Nephron progenitor cell (in vitro differentiated cells): ENCODE results near the gene BMF.

Source experiments
- DNase-seq: peaks from one replicate; pipeline ENCODE4 v3.0.0; 2021
- H3K27ac Mint-ChIP-seq: 2 replicates; pipeline ENCODE4 v1.8.0; 2021; ENCODE audit warnings: mild to moderate bottlenecking, moderate library complexity, mixed read lengths
- H3K27me3 Mint-ChIP-seq: 2 replicates; pipeline ENCODE4 v1.8.0; 2021; ENCODE audit warnings: mild to moderate bottlenecking, low read depth, mixed read lengths; ENCODE audit not compliant: poor library complexity
- H3K36me3 Mint-ChIP-seq: 2 replicates; pipeline ENCODE4 v1.8.0; 2021; ENCODE audit warnings: low read depth, mixed read lengths
- H3K4me1 Mint-ChIP-seq: 2 replicates; pipeline ENCODE4 v1.8.0; 2021; ENCODE audit warnings: mixed read lengths
- H3K4me3 Mint-ChIP-seq: 2 replicates; pipeline ENCODE4 v1.8.0; 2021; ENCODE audit warnings: mild to moderate bottlenecking, moderate library complexity, mixed read lengths
- H3K9me3 Mint-ChIP-seq: 2 replicates; pipeline ENCODE4 v1.8.0; 2021; ENCODE audit warnings: mild to moderate bottlenecking, moderate library complexity, mixed read lengths
- CTCF ChIP-seq: fragments of 200-600 bp; sonication (generic); IDR thresholded peaks from 2 replicates; pipeline ENCODE4 v1.5.0; 2021; ENCODE audit warnings: antibody characterized with exemption

Gene BMF

GRCh38 chr15:40094156-40094555 is 14.5 kb downstream of the BMF start:
- TF ChIP-seq CTCF: no peak
- peak overlapping the region; percentile 92 for H3K27ac Mint-ChIP-seq
- H3K9me3 Mint-ChIP-seq: no peaks in the 10 kb centered on the region
- DNase-seq: no peak
- no peak overlapping the region for H3K4me3 Mint-ChIP-seq
- H3K36me3 Mint-ChIP-seq: peaks cover 45% of the 10 kb centered on the region
- H3K4me1 Mint-ChIP-seq: peaks cover 100% of the 10 kb centered on the region
- peaks cover 3% of the 10 kb centered on the region for H3K27me3 Mint-ChIP-seq

GRCh38 chr15:40092979-40093869 is 15.5 kb downstream of the BMF start:
- TF ChIP-seq CTCF: no peak
- H3K27me3 Mint-ChIP-seq: peaks cover 3% of the 10 kb centered on the region
- H3K36me3 Mint-ChIP-seq: peaks cover 46% of the 10 kb centered on the region
- no peak for DNase-seq
- peak overlapping the region; percentile 92 for H3K27ac Mint-ChIP-seq
- H3K4me1 Mint-ChIP-seq: peaks cover 100% of the 10 kb centered on the region
- H3K9me3 Mint-ChIP-seq: no peaks in the 10 kb centered on the region
- peak overlapping the region; percentile 61 for H3K4me3 Mint-ChIP-seq

GRCh38 chr15:40092256-40092978 is 16.3 kb downstream of the BMF start:
- H3K27ac Mint-ChIP-seq: peak overlapping the region; percentile 92
- peak overlapping the region; percentile 61 for H3K4me3 Mint-ChIP-seq
- no peaks in the 10 kb centered on the region for H3K9me3 Mint-ChIP-seq
- TF ChIP-seq CTCF: no peak
- peaks cover 100% of the 10 kb centered on the region for H3K4me1 Mint-ChIP-seq
- DNase-seq: peak; percentile 67
- peaks cover 46% of the 10 kb centered on the region for H3K36me3 Mint-ChIP-seq
- peaks cover 3% of the 10 kb centered on the region for H3K27me3 Mint-ChIP-seq

GRCh38 chr15:40091861-40092255 is 16.8 kb downstream of the BMF start:
- Mint-ChIP-seq H3K4me3 (peak overlapping the region; percentile 61), H3K36me3 (peaks cover 42% of the 10 kb centered on the region), H3K4me1 (peaks cover 100% of the 10 kb centered on the region), H3K9me3 (no peaks in the 10 kb centered on the region), H3K27ac (peak overlapping the region; percentile 92), H3K27me3 (peaks cover 3% of the 10 kb centered on the region)
- no peak for DNase-seq
- TF ChIP-seq CTCF: no peak

GRCh38 chr15:40090774-40091455 is 17.8 kb downstream of the BMF start:
- Mint-ChIP-seq H3K4me3 (peak overlapping the region; percentile 70), H3K27ac (peak overlapping the region; percentile 92), H3K36me3 (peaks cover 35% of the 10 kb centered on the region), H3K27me3 (peaks cover 3% of the 10 kb centered on the region), H3K4me1 (peaks cover 100% of the 10 kb centered on the region), H3K9me3 (no peaks in the 10 kb centered on the region)
- DNase-seq: no peak
- no peak for TF ChIP-seq CTCF
